NCI-H146 treated with DMSO at 0.1 percent for 48 hours (cell line): ENCODE data around the gene MAPK11.

Experiments used
- DNase-seq: peaks from one replicate; lab custom pipeline; 2025; ENCODE audit not compliant: unreplicated experiment; lab: John Stamatoyannopoulos, UW

Gene MAPK11

GRCh38 chr22:50296658-50297490 is 26.7 kb upstream of the MAPK11 start:
- no peak for DNase-seq

- no peak for DNase-seq
These were observed 24.1 kb upstream of the MAPK11 start for GRCh38 chr22:50294319-50294656.

GRCh38 chr22:50293441-50294318 is 23.5 kb upstream of the MAPK11 start:
- no peak for DNase-seq

GRCh38 chr22:50292643-50293440 is 22.7 kb upstream of the MAPK11 start:
- no peak for DNase-seq

- DNase-seq: no peak
These were observed 19.9 kb upstream of the MAPK11 start for GRCh38 chr22:50289942-50290630.

DNA sequence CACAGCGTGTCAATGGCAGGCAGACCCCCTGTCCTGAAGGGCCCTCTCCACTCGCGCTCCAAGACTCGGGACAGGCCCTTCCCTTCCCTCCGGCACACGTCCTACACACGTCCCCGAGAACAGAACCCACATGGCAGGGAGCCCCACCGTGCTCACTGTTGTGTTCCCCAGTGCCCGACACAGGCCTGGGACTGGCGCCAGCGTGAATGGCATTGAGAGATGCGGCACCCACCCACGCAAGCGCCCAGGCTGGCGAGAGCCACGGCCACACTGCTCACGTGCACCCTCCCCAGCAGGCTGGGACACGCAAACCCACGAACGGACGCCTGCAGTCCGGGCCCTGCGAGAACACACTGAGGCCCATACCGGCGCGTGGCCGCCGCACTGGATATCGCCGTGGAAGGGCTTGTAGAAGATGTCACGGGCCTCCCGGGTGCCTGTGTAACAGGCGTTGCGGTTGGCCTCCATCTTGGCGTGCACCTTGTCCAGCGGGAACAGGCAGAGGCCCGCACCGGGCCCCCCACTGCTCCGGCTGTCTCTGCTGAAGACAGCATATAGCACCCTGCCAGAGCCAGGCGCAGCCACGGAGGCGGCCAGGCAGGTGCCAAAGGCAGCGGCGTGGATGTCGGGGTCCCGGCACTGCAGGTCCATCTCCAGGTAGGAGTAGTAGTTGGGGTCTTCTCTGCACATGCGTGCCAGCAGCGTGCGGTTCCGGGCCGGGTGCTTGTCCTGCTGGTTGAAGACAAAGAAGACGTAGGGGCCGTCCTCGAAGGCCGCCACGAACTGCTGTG is 19.2 kb upstream of the MAPK11 start:
- no peak for DNase-seq

GRCh38 chr22:50287731-50288130 is 17.6 kb upstream of the MAPK11 start:
- no peak for DNase-seq

GRCh38 chr22:50286701-50287318 is 16.6 kb upstream of the MAPK11 start:
- DNase-seq: no peak

GRCh38 chr22:50286275-50286674 is 16.1 kb upstream of the MAPK11 start:
- no peak for DNase-seq

GRCh38 chr22:50285568-50286229 is 15.5 kb upstream of the MAPK11 start:
- no peak for DNase-seq

DNA sequence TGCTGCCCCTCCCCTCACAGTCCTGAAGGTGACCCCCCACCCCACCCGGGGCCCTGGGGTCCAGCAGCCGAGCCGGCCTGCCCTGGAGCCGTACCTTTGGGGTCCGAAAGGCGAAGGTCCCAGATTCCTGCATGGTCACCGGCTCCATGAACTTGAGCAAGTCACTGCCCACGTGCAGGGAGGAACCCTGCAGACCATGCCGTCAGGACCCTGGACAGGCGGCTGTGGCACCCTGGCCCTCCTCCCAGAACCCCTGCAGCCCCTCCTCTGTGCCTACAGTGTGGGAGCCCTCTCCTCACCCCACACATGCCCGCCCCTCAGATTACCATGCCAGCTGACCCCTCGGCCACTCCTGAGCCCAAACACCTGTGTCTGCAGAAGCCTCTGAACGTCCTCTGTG is 14.3 kb upstream of the MAPK11 start:
- no peak for DNase-seq

DNA sequence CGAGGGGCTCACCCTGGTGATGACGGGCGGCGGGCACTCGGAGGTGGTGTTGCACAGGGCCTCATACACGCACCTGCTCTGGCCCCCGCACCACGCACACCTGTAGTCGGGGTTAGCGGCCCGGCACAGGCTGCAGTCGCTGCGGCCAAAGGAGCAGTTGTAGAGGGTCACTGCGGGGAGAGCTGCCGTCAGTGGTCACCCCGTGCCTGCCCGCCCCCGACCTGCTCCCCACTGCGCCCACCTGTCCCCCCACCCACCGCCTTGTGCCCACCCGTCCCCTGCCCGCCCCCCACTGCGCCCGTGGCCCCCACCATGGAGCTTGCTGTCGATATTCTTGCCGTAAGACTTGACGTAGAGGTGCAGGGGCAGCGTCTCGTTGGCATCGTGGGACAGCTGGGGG is 13.6 kb upstream of the MAPK11 start:
- DNase-seq: no peak

- DNase-seq: no peak
These were observed 12.4 kb upstream of the MAPK11 start for GRCh38 chr22:50282361-50283155.

DNA sequence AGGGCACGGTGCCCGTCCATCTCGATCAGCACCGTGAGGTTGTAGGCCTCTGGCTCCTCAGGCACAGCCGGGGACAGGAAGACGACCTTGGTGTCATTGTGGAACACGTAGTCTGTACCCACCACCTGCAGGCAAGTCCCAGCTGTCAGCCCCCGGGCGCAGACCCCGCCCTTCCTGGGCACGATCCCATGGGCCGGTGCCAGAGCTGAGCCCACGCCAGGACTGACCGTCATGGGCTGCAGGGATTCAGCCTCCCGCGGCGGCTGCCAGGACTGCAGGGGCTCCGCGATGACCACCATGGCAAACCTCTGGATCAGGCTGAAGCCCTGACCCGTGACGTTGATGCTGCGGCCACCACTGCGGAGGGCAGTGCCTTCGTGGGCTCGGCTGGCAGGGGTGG is 11.8 kb upstream of the MAPK11 start:
- DNase-seq: no peak

GRCh38 chr22:50281384-50281760 is 11.2 kb upstream of the MAPK11 start:
- no peak for DNase-seq

DNA sequence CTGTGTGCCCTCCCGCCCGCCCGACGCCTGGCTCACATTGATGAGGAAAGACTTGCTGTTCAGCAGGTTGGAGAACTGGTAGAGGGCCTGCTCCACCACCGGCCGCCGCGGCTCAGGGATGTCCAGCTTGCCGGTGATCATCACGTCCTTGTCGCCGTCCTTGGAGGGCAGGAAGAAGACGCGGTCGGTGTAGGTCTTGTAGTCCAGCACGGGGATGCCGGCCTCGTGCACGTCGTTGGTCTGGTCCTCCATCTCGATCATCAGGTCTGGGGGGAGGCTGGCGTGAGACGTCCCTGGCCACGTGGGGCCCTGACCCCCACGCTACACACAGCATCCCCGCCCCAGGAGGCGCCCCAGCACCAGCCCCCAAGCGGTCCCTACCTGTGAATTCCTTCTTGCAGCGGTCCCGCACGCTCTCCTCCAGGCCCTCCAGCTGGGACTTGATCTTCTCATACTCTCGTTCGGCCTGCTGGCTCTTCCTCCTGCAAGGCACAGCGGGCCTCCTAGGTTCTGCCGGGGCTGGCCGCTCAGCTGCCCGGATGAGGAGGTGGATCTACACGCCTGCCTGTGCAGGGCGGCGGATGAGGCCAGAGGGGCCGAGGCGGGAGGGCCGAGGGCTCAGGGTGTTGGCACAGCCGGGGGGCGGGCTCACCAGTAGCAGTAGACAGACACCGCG is 10.7 kb upstream of the MAPK11 start:
- DNase-seq: no peak

DNA sequence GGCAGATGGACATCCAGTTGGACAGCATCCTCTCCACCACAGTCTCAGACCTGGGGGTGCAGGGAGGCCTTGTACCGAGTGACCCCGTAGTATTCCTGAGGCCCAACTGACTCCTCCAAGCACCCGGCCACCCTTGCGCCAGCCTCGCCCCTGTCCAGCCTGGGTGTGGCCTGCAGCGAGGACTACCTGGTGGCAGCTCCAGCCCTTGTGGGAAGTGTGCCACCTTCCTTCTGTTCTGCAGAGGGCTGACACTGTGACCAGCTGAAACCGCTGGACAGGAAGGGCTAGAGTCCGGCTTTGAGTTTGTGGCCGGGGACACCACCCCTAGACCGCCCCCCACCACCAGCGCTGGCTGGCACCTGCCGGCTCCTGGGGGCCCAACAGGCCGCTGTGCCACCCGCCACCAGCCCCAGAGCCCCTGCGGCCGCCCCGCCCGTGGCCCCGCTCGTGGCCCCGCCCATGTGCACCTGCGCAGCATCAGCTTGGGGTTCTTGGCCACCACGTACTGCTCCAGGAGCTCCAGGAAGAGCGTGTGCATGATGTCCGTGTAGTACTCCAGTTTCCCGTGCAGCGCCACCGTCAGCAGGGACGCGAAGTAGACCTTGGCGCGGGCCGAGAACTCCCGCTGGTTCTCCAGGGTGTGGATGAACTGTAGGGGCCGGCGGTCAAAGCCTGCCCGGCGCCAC is 10.0 kb upstream of the MAPK11 start:
- no peak for DNase-seq
